HG03139 (cell line): ENCODE results near the gene ZNF117.
"Not testable (repeated sequence)": the region's sequence is repeated elsewhere in the genome, so short reads cannot be mapped to it uniquely, and the experiment has no call there.

Experiments used
- ATAC-seq: cut with Tn5 transposase; IDR thresholded peaks from one replicate; pipeline ENCODE4 v1.9.1; 2021; ENCODE audit not compliant: unreplicated experiment

ZNF117 gene

GRCh38 chr7:64990936-64991335 lies at the start of gene ZNF117:
Gene ZNF117 (minus strand): TSS chr7:64991036.
- no peak for ATAC-seq

- ATAC-seq, result peak; percentile 16
These were observed 47.9 kb upstream of the ZNF117 start for GRCh38 chr7:65038767-65039166.

- ATAC-seq, result peak; percentile 74
These were observed 47.2 kb upstream of the ZNF117 start for GRCh38 chr7:65037740-65038688.

GRCh38 chr7:65036526-65036925 lies 45.7 kb upstream of the ZNF117 start:
- not testable (repeated sequence) for ATAC-seq

- ATAC-seq, result not testable (repeated sequence)
These were observed 44.6 kb upstream of the ZNF117 start for GRCh38 chr7:65035469-65035868.

GRCh38 chr7:65034120-65034782 lies 43.4 kb upstream of the ZNF117 start:
- not testable (repeated sequence) for ATAC-seq

GRCh38 chr7:65033391-65033790 lies 42.6 kb upstream of the ZNF117 start:
- ATAC-seq, result not testable (repeated sequence)

- not testable (repeated sequence) for ATAC-seq
These were observed 34.2 kb upstream of the ZNF117 start for GRCh38 chr7:65025023-65025422.

GRCh38 chr7:65020978-65021377 lies 30.1 kb upstream of the ZNF117 start:
- ATAC-seq, result not testable (repeated sequence)

GRCh38 chr7:65009881-65010280 lies 19.0 kb upstream of the ZNF117 start:
- not testable (repeated sequence) for ATAC-seq

GRCh38 chr7:65009394-65009793 lies 18.6 kb upstream of the ZNF117 start:
- ATAC-seq, result not testable (repeated sequence)

- ATAC-seq, result not testable (repeated sequence)
These were observed 16.2 kb upstream of the ZNF117 start for GRCh38 chr7:65007036-65007435.

GRCh38 chr7:65006094-65006992 lies 15.5 kb upstream of the ZNF117 start, which contains the start of gene ERV3-1:
Gene ERV3-1 (minus strand): TSS chr7:65006687. CDS start chr7:64993026, 13,661 bp downstream.
- peak; percentile 100 for ATAC-seq

GRCh38 chr7:65004575-65004974 lies 13.7 kb upstream of the ZNF117 start:
- ATAC-seq, result no peak

- no peak for ATAC-seq
These were observed 12.2 kb upstream of the ZNF117 start for GRCh38 chr7:65002972-65003585.

- ATAC-seq, result no peak
These were observed 10.5 kb upstream of the ZNF117 start for GRCh38 chr7:65001291-65001814.

GRCh38 chr7:64999165-65000004 lies 8.5 kb upstream of the ZNF117 start:
- ATAC-seq, result no peak

- ATAC-seq, result no peak
These were observed 8.0 kb upstream of the ZNF117 start for GRCh38 chr7:64998865-64999164.

GRCh38 chr7:64997927-64998391 lies 7.1 kb upstream of the ZNF117 start:
- no peak for ATAC-seq
